ENCODE results near the gene THSD8.

- no peak for TF ChIP-seq CEBPB (IDR thresholded peaks at IDR 0.05)
- no peak for TF ChIP-seq CREB1 (IDR thresholded peaks at IDR 0.05; ENCODE audit: low read depth)
- TF ChIP-seq RAD21 (IDR thresholded peaks at IDR 0.05; ENCODE audit: low read depth), result no peak
- TF ChIP-seq EP300 (IDR thresholded peaks at IDR 0.05; ENCODE audit: borderline replicate concordance), result no peak
- no peak for TF ChIP-seq TEAD4 (IDR thresholded peaks at IDR 0.05)
- TF ChIP-seq NFIC (IDR thresholded peaks at IDR 0.05), result no peak
- TF ChIP-seq MAX (IDR thresholded peaks at IDR 0.05), result no peak
- TF ChIP-seq FOXM1 (IDR thresholded peaks at IDR 0.05; ENCODE audit: borderline replicate concordance, low read depth), result no peak
Measured at GRCh38 chr19:12799742-12800465, 2.0 kb upstream of the THSD8 start.
